Measurements from ENCODE around the gene HDAC9.
"Not testable (repeated sequence)": the region's sequence is repeated elsewhere in the genome, so short reads cannot be mapped to it uniquely, and the experiment has no call there.

The HDAC9 gene

GRCh38 chr7:18913106-18913505 is 417.6 kb downstream of the HDAC9 start:
- DNase-seq = no peak

GRCh38 chr7:18916826-18917225 is 421.3 kb downstream of the HDAC9 start:
- no peak for DNase-seq

GRCh38 chr7:18927134-18927533 is 431.6 kb downstream of the HDAC9 start:
- no peak for DNase-seq

GRCh38 chr7:18936265-18936664 is 440.7 kb downstream of the HDAC9 start:
- DNase-seq = no peak

- no peak for DNase-seq
Observed at GRCh38 chr7:18939771-18940592, 444.4 kb downstream of the HDAC9 start.

DNA sequence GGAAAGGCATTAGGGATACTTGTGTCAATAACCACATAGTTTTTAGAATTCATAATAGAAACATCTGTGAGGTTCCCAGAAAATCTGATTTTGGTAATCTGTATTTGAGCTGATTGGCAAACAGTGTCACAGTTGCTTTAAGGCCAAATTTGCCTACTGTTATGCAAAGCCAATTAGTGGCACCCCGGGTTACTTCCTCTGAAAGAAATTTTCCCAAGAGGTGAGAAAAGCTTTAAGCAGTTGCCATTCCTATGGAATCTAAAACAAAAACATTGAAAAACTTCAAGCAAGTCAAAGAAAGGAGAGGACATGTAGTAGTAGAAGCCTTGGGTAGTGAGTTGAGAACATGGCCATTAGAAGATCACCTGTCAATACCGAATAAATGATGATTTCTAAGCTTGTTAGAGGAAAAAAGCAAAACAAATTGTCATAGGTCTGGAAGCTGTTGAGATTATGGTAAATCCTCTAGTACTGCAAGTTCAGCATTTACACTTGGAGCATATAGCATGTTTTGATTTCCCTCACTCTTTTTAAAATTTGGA is 445.1 kb downstream of the HDAC9 start:
- DNase-seq = no peak

GRCh38 chr7:18941207-18941606 is 445.7 kb downstream of the HDAC9 start:
- DNase-seq = no peak

- no peak for DNase-seq
Observed at GRCh38 chr7:18948521-18948920, 453.0 kb downstream of the HDAC9 start.

- DNase-seq = no peak
Observed at GRCh38 chr7:18952846-18953245, 457.3 kb downstream of the HDAC9 start.

DNA sequence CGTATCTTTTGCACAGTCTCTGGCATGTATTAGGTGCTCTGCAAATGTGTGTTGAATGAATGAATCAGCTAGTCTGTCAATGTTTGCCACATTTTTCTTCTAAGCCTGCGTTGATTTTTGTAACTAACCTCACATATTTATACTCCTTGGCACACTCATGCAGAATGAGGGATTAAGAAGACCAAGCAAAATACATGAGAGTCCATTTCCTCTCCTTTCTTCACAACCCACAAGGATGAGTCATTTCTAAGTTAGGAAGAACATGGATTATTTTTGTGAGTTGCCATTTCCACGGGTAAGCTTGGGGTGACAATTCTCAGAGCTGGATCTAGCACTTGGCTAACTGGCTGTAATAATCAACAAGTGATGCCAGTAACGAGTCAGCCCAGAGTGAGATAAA is 463.1 kb downstream of the HDAC9 start:
- no peak for DNase-seq

GRCh38 chr7:18960725-18961124 is 465.2 kb downstream of the HDAC9 start:
- DNase-seq = no peak

GRCh38 chr7:18962031-18962430 is 466.5 kb downstream of the HDAC9 start:
- DNase-seq = no peak

DNA sequence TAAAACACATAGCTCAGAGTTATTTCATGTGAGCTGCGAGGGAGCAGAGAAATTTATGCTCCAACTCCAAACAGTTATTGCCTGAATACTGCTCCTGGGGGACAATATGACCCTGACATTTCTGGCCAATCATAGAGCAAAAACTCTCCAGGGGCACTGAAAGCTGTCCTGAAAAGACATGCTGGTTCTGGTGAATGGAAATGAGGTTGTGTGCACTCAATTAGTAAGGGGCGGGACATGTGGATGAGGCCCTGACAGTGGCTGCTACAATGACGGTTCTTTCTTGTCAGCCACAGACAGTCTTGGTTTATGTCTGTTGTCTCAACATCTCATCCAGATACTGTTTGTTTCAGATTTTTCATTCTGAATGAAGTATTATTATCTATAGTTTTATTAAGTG is 470.1 kb downstream of the HDAC9 start:
- no peak for DNase-seq

GRCh38 chr7:18967755-18968154 is 472.2 kb downstream of the HDAC9 start:
- not testable (repeated sequence) for DNase-seq

- no peak for DNase-seq
Observed at GRCh38 chr7:18971839-18972238, 476.3 kb downstream of the HDAC9 start.

DNA sequence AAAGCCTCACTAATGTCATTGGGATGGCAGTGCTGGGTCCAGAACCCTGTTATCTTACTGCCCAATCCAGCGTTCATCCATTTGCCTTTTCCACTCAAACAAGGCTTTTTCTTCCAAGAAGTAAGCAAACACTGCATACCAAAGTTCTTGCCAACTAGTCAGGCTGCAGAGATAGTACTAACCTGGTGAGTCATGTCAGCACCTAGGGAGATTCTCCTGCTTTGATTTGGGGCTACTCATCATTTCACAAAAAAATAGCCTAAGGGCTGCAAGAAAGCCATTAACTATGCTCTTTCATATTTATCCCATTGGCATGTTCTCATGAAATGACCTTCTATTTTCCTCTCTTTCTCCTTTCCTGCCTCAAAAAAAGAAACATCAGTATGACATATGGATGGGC is 479.3 kb downstream of the HDAC9 start:
- peak; percentile 58 for DNase-seq

- DNase-seq = no peak
Observed at GRCh38 chr7:18975276-18975675, 479.7 kb downstream of the HDAC9 start.

DNA sequence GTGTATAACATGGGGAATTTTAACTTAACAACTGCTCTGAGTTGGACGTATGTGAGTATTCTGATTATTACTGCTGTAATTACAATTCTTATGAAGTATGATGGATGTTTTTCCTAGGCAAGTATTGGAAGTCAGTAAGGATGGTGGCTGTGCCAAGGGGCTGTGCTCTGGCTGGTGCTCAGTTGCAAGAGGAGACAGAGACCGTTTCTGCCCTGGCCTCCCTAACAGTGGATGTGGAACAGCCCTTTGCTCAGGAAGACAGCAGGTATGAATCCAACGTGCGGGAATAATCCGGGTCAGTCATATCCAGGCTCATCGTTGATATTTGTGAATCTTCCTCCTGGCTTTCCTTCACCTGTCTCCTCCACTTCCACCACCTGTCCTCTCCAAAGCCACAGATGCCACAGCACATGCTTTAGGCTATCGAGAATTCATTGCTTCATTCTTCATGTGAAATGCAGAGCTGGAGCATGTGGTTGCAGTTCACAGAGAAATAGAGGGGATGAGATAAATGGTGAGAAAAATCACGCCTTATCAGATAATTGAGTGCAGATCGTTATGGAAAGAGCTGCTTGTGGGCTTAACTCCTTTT is 480.2 kb downstream of the HDAC9 start:
- no peak for DNase-seq

GRCh38 chr7:18976715-18977471 is 481.3 kb downstream of the HDAC9 start:
- no peak for DNase-seq

DNA sequence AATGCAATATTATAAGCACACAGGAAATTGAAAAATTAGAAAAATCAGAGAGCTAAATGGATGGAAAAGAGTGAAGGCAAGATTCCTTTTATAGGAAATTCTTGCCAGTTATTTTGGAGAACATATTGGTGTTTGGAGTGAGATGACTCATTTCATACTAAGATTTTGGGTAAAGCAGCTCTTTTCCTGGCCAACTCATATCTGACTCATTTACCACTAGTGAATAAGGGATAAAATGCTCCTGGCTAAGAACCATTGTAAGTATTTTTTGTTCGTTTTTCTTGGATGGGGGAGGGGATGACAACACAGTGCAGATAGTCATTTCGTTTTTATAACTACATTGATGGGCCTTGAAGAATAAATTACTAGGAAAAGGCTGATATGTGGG is 482.6 kb downstream of the HDAC9 start:
- no peak for DNase-seq

DNA sequence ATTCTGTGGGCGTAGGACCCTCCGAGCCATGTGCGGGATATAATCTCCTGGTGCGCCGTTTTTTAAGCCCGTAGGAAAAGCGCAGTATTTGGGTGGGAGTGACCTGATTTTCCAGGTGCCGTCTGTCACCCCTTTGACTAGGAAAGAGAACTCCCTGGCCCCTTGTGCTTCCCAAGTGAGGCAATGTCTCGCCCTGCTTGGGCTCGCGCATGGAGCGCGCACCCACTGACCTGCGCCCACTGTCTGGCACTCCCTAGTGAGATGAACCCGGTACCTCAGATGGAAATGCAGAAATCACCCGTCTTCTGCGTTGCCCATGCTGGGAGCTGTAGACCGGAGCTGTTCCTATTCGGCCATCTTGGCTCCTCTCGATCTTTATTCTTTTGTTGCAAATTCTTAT is 495.2 kb downstream of the HDAC9 start:
- DNase-seq = not testable (repeated sequence)

GRCh38 chr7:18993933-18994668 is 498.6 kb downstream of the HDAC9 start:
- DNase-seq = peak; percentile 61

GRCh38 chr7:18995270-18995671 is 499.7 kb downstream of the HDAC9 start:
- DNase-seq = no peak
